Left colon (tissue), 2 donors: ENCODE measurements around the gene SPDYC. TPM values are rescaled to one million over a fixed set of nuclear protein-coding genes. Genes with fewer than 3 reads are reported as not detected.
"Not testable (repeated sequence)": the region's sequence is repeated elsewhere in the genome, so short reads cannot be mapped to it uniquely, and the experiment has no call there.

ENCODE experiments used
- ATAC-seq: fragments of 200-7000 bp; cut with Tn5 transposase; one replicate; pipeline ENCODE4 v1.9.1; 2020; ENCODE audit warnings: mild to moderate bottlenecking, moderate library complexity
- DNase-seq, 2 donors: peaks; one replicate each; pipeline ENCODE4 v3.0.0-alpha.2; 2020
- intact Hi-C, 2 donors: fragments of 100-400 bp; cut with DNase I in 1 of 2; cut with micrococcal nuclease in 1 of 2; formaldehyde crosslinking; loops; one replicate each; pipeline versions ENCODE4 v1.11.2 to v1.14.0; 2022; cut with DNase I, micrococcal nuclease
- total RNA-seq, 2 donors: library from RNA; stranded (reverse); fragmentation: NEBNext Ultra II Directional; extraction: Animal tissue kit (Norgen Biotek cat#: 25700); gene quantifications; one replicate each; pipeline ENCODE4 v1.2.1, GENCODE V29; 2021
- donor health status: DM: no; HTN: no; CAD: no.
- donor health status: DM: yes; HTN: yes; CAD: no.

Gene SPDYC
- total RNA-seq, 2 donors from 2014 or later: not detected

GRCh38 chr11:65132988-65133700, 36.9 kb upstream of the SPDYC start:
- DNase-seq (peak; percentile 92 to 93), ATAC-seq (peak; percentile 52)
- intact Hi-C loops: no loop called here

GRCh38 chr11:65133724-65134123, 36.3 kb upstream of the SPDYC start:
- DNase-seq (peak; percentile 42), ATAC-seq (no peak)
- intact Hi-C loops: no loop called here

- DNase-seq (peak; percentile 94 to 96), ATAC-seq (peak; percentile 76)
- intact Hi-C loops: no loop called here
Observed at GRCh38 chr11:65134240-65134951, 35.6 kb upstream of the SPDYC start, which contains the start of gene SYVN1. TSS of gene SYVN1 (minus strand) at chr11:65134519. CDS start at chr11:65133601, 918 bp downstream.

- ATAC-seq: peak; percentile 76
- peak; percentile 91 to 97 for DNase-seq
- intact Hi-C loops: no loop called here
Observed at GRCh38 chr11:65134952-65135632, 34.9 kb upstream of the SPDYC start.

DNA sequence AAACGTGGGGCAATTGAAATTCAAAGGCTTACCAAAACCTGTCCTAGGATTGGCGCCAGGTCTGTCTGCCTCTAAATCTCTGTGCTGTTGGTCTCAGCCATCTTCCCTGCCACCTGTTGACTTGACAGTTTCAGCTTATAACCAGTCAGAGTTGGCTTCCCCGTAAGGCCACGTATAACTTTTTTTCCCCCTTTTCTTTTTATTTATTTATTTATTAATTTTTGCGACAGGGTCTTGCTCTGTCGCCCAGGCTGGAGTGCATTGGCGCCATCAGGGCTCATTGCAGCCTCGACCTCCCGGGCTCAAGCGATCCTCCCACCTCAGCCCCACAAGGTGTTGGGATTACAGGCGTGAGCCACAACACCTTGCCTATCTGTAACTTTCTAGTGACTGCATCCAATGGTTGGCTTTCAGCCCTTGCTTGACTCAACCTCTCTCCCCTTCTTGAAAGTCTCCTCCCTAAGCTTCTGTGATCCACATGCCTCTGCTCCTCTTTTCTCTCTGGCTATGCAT, 34.3 kb upstream of the SPDYC start:
- peak in 1 of 2 donors; percentile 32 for DNase-seq
- no peak for ATAC-seq
- intact Hi-C loops: loop anchor here in 1 of 2 donors (2.0 kb wide), 1 partner anchor 45 kb away; the partner anchor contains the start of gene CAPN1

GRCh38 chr11:65136515-65137096, 33.4 kb upstream of the SPDYC start:
- DNase-seq: peak; percentile 50 to 74
- peak; percentile 46 for ATAC-seq
- intact Hi-C loops: loop anchor here in 1 of 2 donors (2.0 kb wide), 1 partner anchor 44 kb away; the partner anchor contains the start of gene CAPN1

GRCh38 chr11:65141896-65142494, 28.0 kb upstream of the SPDYC start:
- intact Hi-C loops: no loop called here
- DNase-seq (no peak), ATAC-seq (no peak)

GRCh38 chr11:65147352-65148075, 22.5 kb upstream of the SPDYC start:
- intact Hi-C loops: no loop called here
- peak in 1 of 2 donors; percentile 10 for DNase-seq
- ATAC-seq: no peak

DNA sequence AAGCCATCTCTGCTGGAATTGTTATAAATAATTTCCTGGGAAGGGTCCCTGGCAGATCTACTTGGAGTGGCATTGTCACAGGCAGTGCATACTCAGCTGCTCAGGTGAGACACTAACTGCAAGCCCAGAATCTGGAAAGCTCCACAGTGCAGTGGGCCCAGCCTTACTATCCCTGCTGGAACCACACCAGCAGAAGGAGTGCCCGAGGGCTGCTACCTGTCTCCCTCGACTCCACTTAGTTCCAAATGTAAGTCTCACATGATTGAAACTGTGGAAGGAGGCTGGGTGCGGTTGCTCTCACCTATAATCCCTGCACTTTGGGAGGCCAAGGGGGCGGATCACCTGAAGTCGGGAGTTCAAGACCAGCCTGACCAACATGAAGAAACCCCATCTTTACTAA, 21.4 kb upstream of the SPDYC start:
- ATAC-seq: no peak
- intact Hi-C loops: no loop called here
- peak in 1 of 2 donors; percentile 9 for DNase-seq

- peak in 1 of 2 donors; percentile 22 for DNase-seq
- ATAC-seq, intact Hi-C loops: not testable (repeated sequence)
Observed at GRCh38 chr11:65150131-65150508, 19.9 kb upstream of the SPDYC start.

DNA sequence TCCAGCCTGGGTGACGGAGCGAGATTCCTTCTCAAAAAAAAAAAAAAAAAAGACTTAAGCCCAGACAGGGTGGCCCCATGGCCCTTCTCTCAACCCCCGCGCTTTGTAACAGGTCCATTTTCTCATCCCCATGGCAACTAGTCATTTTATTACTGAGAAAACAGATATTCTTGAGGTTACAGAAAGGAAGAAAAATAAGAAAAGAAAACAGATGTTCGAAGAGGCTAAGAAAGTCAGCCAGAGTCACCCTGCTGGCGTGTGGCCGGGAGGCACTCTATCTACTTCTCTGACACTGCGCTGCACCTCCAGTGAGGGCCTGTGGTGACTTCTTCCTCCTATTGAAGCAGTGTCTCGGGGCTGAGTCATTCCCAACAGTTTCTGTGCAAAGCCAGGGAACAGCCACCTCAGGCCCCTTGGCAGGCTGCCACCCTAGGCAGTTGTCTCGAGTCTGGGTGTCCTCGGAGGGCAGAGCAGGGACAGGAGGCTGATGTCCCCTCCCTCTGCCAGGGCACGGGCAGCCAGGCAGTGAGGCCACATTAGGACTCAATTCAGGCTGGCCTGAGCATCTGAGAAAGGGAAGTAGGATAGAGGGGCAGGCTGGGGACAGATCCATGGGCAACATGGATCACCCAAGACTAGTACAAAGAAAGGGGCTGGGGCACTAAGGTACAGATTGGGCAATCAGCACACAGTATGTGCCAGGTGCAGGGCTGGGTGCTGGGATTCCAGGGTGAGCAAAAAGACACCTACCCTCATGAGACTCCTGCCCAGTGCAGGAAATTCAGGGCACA, 19.3 kb upstream of the SPDYC start:
- ATAC-seq (peak; percentile 94), DNase-seq (peak; percentile 85 to 93)
- intact Hi-C loops: no loop called here

GRCh38 chr11:65151331-65151899, 18.6 kb upstream of the SPDYC start:
- intact Hi-C loops: no loop called here
- DNase-seq (peak in 1 of 2 donors; percentile 17), ATAC-seq (no peak)

GRCh38 chr11:65152122-65152521, 17.9 kb upstream of the SPDYC start:
- intact Hi-C loops: no loop called here
- no peak for ATAC-seq
- DNase-seq: peak in 1 of 2 donors; percentile 1

- ATAC-seq (no peak), DNase-seq (no peak)
- intact Hi-C loops: no loop called here
Observed at GRCh38 chr11:65156256-65156655, 13.8 kb upstream of the SPDYC start.

- intact Hi-C loops: no loop called here
- ATAC-seq (no peak), DNase-seq (no peak)
Observed at GRCh38 chr11:65156926-65157325, 13.1 kb upstream of the SPDYC start.

- ATAC-seq: no peak
- intact Hi-C loops: no loop called here
Observed at GRCh38 chr11:65157336-65157735, 12.7 kb upstream of the SPDYC start.

GRCh38 chr11:65159012-65159411, 11.0 kb upstream of the SPDYC start:
- ATAC-seq (no peak), DNase-seq (no peak)
- intact Hi-C loops: no loop called here

More at GRCh38 chr11:65157336-65157735, 12.7 kb upstream of the SPDYC start:
- no peak for DNase-seq
